ENCODE measurements around the gene RFXANK. TPM values are rescaled to one million over a fixed set of nuclear protein-coding genes. Genes with fewer than 3 reads are reported as not detected.

Gene RFXANK
- polyA plus RNA-seq, 2 of the 4 experiments (the other 2 are of a cell fraction) = 23.4 to 30.6 TPM

DNA sequence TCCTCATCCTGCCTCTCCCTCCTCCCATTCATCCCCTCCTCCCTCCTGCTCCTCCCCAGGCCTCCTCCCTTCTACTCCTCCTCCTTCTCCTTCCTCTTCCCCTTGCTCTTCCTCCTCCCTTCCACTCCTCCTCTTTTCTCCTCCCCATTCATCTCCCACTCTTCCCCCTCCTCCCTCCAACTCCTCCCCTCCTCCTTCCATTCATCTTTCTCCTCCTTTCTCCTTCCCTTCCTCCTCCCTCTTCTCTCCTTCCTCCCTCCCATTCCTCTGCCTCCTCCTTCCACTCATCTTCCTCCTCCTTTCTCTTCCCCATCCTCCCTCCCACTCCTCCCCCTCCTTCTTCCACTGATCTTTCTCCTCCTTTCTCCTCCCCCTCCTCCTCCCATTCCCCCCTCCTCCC, 47.6 kb downstream of the RFXANK start (continued):
- TF ChIP-seq, protein P1, sequence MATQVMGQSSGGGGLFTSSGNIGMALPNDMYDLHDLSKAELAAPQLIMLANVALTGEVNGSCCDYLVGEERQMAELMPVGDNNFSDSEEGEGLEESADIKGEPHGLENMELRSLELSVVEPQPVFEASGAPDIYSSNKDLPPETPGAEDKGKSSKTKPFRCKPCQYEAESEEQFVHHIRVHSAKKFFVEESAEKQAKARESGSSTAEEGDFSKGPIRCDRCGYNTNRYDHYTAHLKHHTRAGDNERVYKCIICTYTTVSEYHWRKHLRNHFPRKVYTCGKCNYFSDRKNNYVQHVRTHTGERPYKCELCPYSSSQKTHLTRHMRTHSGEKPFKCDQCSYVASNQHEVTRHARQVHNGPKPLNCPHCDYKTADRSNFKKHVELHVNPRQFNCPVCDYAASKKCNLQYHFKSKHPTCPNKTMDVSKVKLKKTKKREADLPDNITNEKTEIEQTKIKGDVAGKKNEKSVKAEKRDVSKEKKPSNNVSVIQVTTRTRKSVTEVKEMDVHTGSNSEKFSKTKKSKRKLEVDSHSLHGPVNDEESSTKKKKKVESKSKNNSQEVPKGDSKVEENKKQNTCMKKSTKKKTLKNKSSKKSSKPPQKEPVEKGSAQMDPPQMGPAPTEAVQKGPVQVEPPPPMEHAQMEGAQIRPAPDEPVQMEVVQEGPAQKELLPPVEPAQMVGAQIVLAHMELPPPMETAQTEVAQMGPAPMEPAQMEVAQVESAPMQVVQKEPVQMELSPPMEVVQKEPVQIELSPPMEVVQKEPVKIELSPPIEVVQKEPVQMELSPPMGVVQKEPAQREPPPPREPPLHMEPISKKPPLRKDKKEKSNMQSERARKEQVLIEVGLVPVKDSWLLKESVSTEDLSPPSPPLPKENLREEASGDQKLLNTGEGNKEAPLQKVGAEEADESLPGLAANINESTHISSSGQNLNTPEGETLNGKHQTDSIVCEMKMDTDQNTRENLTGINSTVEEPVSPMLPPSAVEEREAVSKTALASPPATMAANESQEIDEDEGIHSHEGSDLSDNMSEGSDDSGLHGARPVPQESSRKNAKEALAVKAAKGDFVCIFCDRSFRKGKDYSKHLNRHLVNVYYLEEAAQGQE (IDR thresholded peaks at IDR 0.05) = no peak
- TF ChIP-seq, protein P2, sequence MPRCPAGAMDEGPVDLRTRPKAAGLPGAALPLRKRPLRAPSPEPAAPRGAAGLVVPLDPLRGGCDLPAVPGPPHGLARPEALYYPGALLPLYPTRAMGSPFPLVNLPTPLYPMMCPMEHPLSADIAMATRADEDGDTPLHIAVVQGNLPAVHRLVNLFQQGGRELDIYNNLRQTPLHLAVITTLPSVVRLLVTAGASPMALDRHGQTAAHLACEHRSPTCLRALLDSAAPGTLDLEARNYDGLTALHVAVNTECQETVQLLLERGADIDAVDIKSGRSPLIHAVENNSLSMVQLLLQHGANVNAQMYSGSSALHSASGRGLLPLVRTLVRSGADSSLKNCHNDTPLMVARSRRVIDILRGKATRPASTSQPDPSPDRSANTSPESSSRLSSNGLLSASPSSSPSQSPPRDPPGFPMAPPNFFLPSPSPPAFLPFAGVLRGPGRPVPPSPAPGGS (IDR thresholded peaks at IDR 0.05) = no peak
- TF ChIP-seq ZNF302 (CRISPR knock-in tag; IDR thresholded peaks at IDR 0.05) = no peak
- no peak for TF ChIP-seq JUNB (IDR thresholded peaks at IDR 0.05)
- no peak for TF ChIP-seq GATA3 (IDR thresholded peaks at IDR 0.05; ENCODE audit: borderline replicate concordance)
- TF ChIP-seq FOXS1 (CRISPR knock-in tag; IDR thresholded peaks at IDR 0.05) = no peak

DNA sequence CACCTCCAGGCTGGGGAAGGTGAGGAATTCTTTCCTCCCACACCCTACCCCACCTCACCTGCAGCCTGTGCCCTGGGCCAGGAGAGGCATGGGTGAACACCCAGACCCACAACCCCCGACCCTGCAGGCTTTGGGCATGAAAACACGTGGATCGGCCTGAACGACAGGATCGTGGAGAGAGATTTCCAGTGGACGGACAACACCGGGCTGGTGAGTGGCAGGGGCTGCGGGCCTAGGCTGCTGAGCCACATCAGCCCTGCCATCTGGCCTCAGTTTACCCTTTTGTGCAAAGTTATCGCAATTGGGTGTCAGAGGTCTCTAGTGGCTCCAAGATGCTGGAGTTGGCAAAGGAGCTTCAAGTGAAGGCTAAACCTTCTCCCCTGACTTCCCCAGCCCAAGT, 48.4 kb downstream of the RFXANK start:
- FAIRE-seq (no peak), DNase-seq (ENCODE audit: low read depth in 1 of 2, low spot score in 1 of 2) (no peak), ATAC-seq (no peak)
- Histone ChIP-seq H3K9me3 (peaks cover 4% of the 10 kb centered on the region; the same call in 1 of the 3 replicates), H3K4me2 (no peak overlapping the region), H3K27ac (no peak overlapping the region), H3K4me1 (no peaks in the 10 kb centered on the region), H3K4me3 (no peak overlapping the region)
- WGBS (ENCODE audit: missing lambda C conversion rate) = 100% methylated on average over 1 of the region's 9 CpGs
- ChIA-PET POLR2A (no interaction called here), CTCF (no interaction called here)
- TF ChIP-seq, protein P3, sequence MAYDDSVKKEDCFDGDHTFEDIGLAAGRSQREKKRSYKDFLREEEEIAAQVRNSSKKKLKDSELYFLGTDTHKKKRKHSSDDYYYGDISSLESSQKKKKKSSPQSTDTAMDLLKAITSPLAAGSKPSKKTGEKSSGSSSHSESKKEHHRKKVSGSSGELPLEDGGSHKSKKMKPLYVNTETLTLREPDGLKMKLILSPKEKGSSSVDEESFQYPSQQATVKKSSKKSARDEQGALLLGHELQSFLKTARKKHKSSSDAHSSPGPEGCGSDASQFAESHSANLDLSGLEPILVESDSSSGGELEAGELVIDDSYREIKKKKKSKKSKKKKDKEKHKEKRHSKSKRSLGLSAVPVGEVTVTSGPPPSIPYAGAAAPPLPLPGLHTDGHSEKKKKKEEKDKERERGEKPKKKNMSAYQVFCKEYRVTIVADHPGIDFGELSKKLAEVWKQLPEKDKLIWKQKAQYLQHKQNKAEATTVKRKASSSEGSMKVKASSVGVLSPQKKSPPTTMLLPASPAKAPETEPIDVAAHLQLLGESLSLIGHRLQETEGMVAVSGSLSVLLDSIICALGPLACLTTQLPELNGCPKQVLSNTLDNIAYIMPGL (CRISPR knock-in tag; IDR thresholded peaks at IDR 0.05; ENCODE audit: borderline replicate concordance) = no peak
- no peak for TF ChIP-seq TFCP2L1 (CRISPR knock-in tag; IDR thresholded peaks at IDR 0.05)
- TF ChIP-seq, protein P4, sequence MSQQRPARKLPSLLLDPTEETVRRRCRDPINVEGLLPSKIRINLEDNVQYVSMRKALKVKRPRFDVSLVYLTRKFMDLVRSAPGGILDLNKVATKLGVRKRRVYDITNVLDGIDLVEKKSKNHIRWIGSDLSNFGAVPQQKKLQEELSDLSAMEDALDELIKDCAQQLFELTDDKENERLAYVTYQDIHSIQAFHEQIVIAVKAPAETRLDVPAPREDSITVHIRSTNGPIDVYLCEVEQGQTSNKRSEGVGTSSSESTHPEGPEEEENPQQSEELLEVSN (IDR thresholded peaks at IDR 0.05; ENCODE audit: borderline replicate concordance, low read depth) = no peak
- TF ChIP-seq FOSB (CRISPR knock-in tag; IDR thresholded peaks at IDR 0.05) = no peak
- no peak for TF ChIP-seq GATA3 (IDR thresholded peaks at IDR 0.05; ENCODE audit: borderline replicate concordance)
- TF ChIP-seq FOSL2 (IDR thresholded peaks at IDR 0.05) = no peak
- TF ChIP-seq FOSL2 (CRISPR knock-in tag; IDR thresholded peaks at IDR 0.05) = no peak

DNA sequence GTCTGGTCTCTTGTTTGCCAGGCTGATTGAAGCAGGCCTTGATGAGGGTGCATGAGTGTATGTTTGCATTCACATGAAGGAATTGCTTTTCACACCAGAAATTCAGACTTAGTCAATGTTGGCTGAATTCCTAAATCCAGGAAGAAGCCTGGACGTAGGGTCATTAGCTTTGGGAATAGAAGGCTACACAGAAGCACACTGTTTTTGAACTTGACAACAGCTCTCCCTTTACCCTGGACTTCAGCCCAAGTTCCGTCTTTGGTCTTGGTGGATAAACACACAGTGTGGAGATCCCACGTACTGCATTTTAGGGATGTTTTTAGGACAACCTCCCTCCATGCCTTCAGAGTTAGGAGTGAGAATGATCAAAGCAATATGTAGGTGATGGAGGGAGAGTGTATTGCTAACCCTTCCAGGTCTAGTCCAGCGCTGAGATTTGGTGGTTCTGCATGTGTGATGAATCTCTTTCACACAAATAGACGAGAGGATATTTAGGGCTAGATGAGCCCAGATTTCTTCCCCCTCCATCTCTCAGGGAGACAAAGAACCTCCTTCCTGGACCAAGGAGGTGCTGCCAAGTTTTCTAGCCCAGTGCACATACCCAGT, 58.2 kb downstream of the RFXANK start:
- TF ChIP-seq RNF2 (IDR thresholded peaks at IDR 0.05; ENCODE audit: borderline replicate concordance, low read depth) (no peak), POLR2A (IDR thresholded peaks at IDR 0.05; ENCODE audit: low read length) (no peak)
- no peak for FAIRE-seq
- Histone ChIP-seq H3K4me2 (no peak overlapping the region), H3K9me3 (no peaks in the 10 kb centered on the region), H3K4me1 (no peaks in the 10 kb centered on the region), H3K4me3 (no peak overlapping the region), H3K27ac (no peak overlapping the region)
- WGBS (ENCODE audit: missing lambda C conversion rate) = 12% methylated on average over 5 of the region's 5 CpGs
- CTCF ChIA-PET = no interaction called here
- POLR2A ChIA-PET = no interaction called here
- no peak for DNase-seq (ENCODE audit: low read depth in 1 of 2, low spot score in 1 of 2)
- ATAC-seq = 0 out of 6 replicates have a peak, but pooled peaks of 1 of the 2 experiments have one; percentile 47

Small RNA genes lying within 50 kb of the gene (small RNA-seq; reads per million reads assigned to genes)
- 0 reads per million in 6 experiments for gene RNU6-1028P

Other genes with a start within 250 kb of the RFXANK start
- gene SUGP2, start 158.7 kb upstream of the RFXANK start, polyA plus RNA-seq (2011; rRNA removed) = 39.3 and 42.4 TPM in 2 replicates
- 42.3 to 43.9 TPM (median 43.6 TPM) in 3 replicates for gene SUGP2, start 158.7 kb upstream of the RFXANK start, polyA plus RNA-seq (2017; fragmentation: RNase III; extraction: RNeasy Plus Mini Kit Qiagen cat#74134 plus additional on column Dnase treatment)
- gene ARMC6, start 158.7 kb upstream of the RFXANK start, polyA plus RNA-seq (2011; rRNA removed) = 18.2 and 18.4 TPM in 2 replicates
- gene ARMC6, start 158.7 kb upstream of the RFXANK start, polyA plus RNA-seq (2017; fragmentation: RNase III; extraction: RNeasy Plus Mini Kit Qiagen cat#74134 plus additional on column Dnase treatment) = 27.2 to 27.6 TPM (median 27.5 TPM) in 3 replicates
- gene SLC25A42, start 128.3 kb upstream of the RFXANK start, polyA plus RNA-seq (2011; rRNA removed) = 0.85 and 0.92 TPM in 2 replicates
- 1.3 to 1.7 TPM (median 1.6 TPM) in 3 replicates for gene SLC25A42, start 128.3 kb upstream of the RFXANK start, polyA plus RNA-seq (2017; fragmentation: RNase III; extraction: RNeasy Plus Mini Kit Qiagen cat#74134 plus additional on column Dnase treatment)
- gene TMEM161A, start 53.8 kb upstream of the RFXANK start, polyA plus RNA-seq (2011; rRNA removed) = 18.3 and 19.3 TPM in 2 replicates
- gene TMEM161A, start 53.8 kb upstream of the RFXANK start, polyA plus RNA-seq (2017; fragmentation: RNase III; extraction: RNeasy Plus Mini Kit Qiagen cat#74134 plus additional on column Dnase treatment) = 19.2 to 22.1 TPM (median 21.3 TPM) in 3 replicates
- 0.10 and 0.20 TPM in 2 replicates for gene MEF2B, start 22.0 kb upstream of the RFXANK start, polyA plus RNA-seq (2011; rRNA removed)
- gene MEF2B, start 22.0 kb upstream of the RFXANK start, polyA plus RNA-seq (2017; fragmentation: RNase III; extraction: RNeasy Plus Mini Kit Qiagen cat#74134 plus additional on column Dnase treatment) = 0.13 to 0.31 TPM (median 0.29 TPM) in 3 replicates
- gene BORCS8, start 106 bp upstream of the RFXANK start, polyA plus RNA-seq (2011; rRNA removed) = 7.2 and 9.1 TPM in 2 replicates
- gene BORCS8, start 106 bp upstream of the RFXANK start, polyA plus RNA-seq (2017; fragmentation: RNase III; extraction: RNeasy Plus Mini Kit Qiagen cat#74134 plus additional on column Dnase treatment) = 10.6 to 12.3 TPM (median 11.5 TPM) in 3 replicates
- 19.3 and 20.0 TPM in 2 replicates for gene NR2C2AP, start 11.2 kb downstream of the RFXANK start, polyA plus RNA-seq (2011; rRNA removed)
- 24.1 to 24.8 TPM (median 24.6 TPM) in 3 replicates for gene NR2C2AP, start 11.2 kb downstream of the RFXANK start, polyA plus RNA-seq (2017; fragmentation: RNase III; extraction: RNeasy Plus Mini Kit Qiagen cat#74134 plus additional on column Dnase treatment)
- 0.03 and 0.05 TPM in 2 replicates for gene NCAN, start 19.7 kb downstream of the RFXANK start, polyA plus RNA-seq (2011; rRNA removed)
- gene NCAN, start 19.7 kb downstream of the RFXANK start, polyA plus RNA-seq (2017; fragmentation: RNase III; extraction: RNeasy Plus Mini Kit Qiagen cat#74134 plus additional on column Dnase treatment) = 0.01 to 0.03 TPM in 2 of 3 replicates, not detected in the other
- 0.45 and 0.62 TPM in 2 replicates for gene TM6SF2, start 81.0 kb downstream of the RFXANK start, polyA plus RNA-seq (2011; rRNA removed)
- 0.54 to 0.88 TPM (median 0.65 TPM) in 3 replicates for gene TM6SF2, start 81.0 kb downstream of the RFXANK start, polyA plus RNA-seq (2017; fragmentation: RNase III; extraction: RNeasy Plus Mini Kit Qiagen cat#74134 plus additional on column Dnase treatment)
- 17.6 and 21.9 TPM in 2 replicates for gene SUGP1, start 128.3 kb downstream of the RFXANK start, polyA plus RNA-seq (2011; rRNA removed)
- 27.4 to 30.0 TPM (median 30.0 TPM) in 3 replicates for gene SUGP1, start 128.3 kb downstream of the RFXANK start, polyA plus RNA-seq (2017; fragmentation: RNase III; extraction: RNeasy Plus Mini Kit Qiagen cat#74134 plus additional on column Dnase treatment)
- gene MAU2, start 128.6 kb downstream of the RFXANK start, polyA plus RNA-seq (2011; rRNA removed) = 8.5 and 14.0 TPM in 2 replicates
- gene MAU2, start 128.6 kb downstream of the RFXANK start, polyA plus RNA-seq (2017; fragmentation: RNase III; extraction: RNeasy Plus Mini Kit Qiagen cat#74134 plus additional on column Dnase treatment) = 10.0 to 11.6 TPM (median 11.5 TPM) in 3 replicates
- 12.5 and 25.2 TPM in 2 replicates for gene GATAD2A, start 213.4 kb downstream of the RFXANK start, polyA plus RNA-seq (2011; rRNA removed)
- 28.4 to 29.3 TPM (median 28.9 TPM) in 3 replicates for gene GATAD2A, start 213.4 kb downstream of the RFXANK start, polyA plus RNA-seq (2017; fragmentation: RNase III; extraction: RNeasy Plus Mini Kit Qiagen cat#74134 plus additional on column Dnase treatment)